GM10266 (cell line): ENCODE results near the gene NPAS3.

Experiments
- DNase-seq: peaks from one replicate; pipeline ENCODE4 v3.0.0; 2012; ENCODE audit errors: extremely low spot score
- TF ChIP-seq, protein P1 (sequence below): IDR thresholded peaks from 2 replicates; pipeline ENCODE4 v1.5.1; 2012; ENCODE audit warnings: mild to moderate bottlenecking, low read depth; ENCODE audit not compliant: control insufficient read depth, insufficient read depth; ENCODE audit errors: missing control alignments

The NPAS3 gene

GRCh38 chr14:33259764-33260163, 321.1 kb downstream of the NPAS3 start:
- TF ChIP-seq, protein P1, sequence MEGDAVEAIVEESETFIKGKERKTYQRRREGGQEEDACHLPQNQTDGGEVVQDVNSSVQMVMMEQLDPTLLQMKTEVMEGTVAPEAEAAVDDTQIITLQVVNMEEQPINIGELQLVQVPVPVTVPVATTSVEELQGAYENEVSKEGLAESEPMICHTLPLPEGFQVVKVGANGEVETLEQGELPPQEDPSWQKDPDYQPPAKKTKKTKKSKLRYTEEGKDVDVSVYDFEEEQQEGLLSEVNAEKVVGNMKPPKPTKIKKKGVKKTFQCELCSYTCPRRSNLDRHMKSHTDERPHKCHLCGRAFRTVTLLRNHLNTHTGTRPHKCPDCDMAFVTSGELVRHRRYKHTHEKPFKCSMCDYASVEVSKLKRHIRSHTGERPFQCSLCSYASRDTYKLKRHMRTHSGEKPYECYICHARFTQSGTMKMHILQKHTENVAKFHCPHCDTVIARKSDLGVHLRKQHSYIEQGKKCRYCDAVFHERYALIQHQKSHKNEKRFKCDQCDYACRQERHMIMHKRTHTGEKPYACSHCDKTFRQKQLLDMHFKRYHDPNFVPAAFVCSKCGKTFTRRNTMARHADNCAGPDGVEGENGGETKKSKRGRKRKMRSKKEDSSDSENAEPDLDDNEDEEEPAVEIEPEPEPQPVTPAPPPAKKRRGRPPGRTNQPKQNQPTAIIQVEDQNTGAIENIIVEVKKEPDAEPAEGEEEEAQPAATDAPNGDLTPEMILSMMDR = no peak
- no peak for DNase-seq

GRCh38 chr14:33271216-33271615, 332.5 kb downstream of the NPAS3 start:
- TF ChIP-seq, protein P1 = no peak
- DNase-seq = no peak

DNA sequence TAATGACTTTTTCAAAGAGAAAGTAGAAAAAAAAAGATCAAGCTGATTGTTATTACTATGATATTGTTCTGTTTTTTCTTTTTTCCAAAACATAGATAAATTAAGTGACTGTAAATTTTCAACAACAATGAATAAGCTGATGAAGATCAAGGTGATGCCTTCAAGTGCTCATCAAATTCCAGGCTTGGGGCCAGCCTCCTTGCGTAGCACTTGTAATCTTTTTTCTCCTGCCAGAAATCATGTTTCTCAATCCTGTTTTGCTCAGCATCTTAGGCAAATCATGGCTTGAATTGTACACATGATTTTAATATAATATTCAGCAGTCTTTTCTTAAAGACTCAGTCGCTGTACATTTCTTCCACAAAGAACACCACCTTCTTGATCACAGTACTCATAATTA, 333.2 kb downstream of the NPAS3 start:
- DNase-seq = no peak
- TF ChIP-seq, protein P1 = no peak

GRCh38 chr14:33273978-33274377, 335.3 kb downstream of the NPAS3 start:
- DNase-seq = no peak
- TF ChIP-seq, protein P1 = no peak

DNA sequence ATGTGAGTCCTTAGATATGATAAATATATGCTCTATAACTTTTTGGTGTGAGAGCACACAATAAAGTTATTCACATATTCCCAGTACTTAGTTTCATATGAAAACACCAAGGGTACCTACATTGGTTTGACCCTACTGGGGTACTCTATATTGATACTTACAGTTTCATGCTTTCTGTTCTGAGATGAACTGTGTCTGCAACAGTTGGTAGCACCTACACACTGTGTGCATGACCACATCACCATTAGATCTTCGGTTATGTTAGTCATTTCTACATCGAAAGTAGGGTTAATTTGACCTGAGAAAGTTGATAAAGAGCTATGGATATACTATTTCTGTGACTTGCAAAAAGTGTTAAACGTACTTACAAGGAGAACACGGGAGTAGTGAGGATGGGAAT, 337.2 kb downstream of the NPAS3 start:
- TF ChIP-seq, protein P1 = no peak
- DNase-seq = no peak

- TF ChIP-seq, protein P1 = no peak
- no peak for DNase-seq
Measured at GRCh38 chr14:33279865-33280264, 341.2 kb downstream of the NPAS3 start.

DNA sequence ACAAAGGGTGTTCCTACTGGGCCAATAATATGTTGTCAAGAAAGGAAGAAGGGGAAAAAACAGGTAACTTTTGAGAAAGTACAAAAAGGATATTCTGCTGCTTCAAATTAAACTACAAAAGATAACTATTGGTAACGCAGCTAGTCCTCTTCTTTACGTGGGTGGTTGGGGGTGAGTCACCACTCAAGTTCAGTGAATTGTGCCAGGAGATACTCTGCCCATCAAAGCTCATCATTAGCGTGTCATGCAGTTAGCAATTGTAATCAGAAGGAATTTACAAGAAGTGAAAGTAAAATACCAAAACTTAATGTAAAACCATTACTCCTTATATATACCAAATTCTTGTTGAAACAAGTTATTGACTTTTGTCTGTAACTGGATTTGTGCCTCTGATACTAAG, 342.0 kb downstream of the NPAS3 start:
- no peak for DNase-seq
- TF ChIP-seq, protein P1 = no peak
